ENCODE results near the gene KIF19. TPM values are rescaled to one million over a fixed set of nuclear protein-coding genes. Genes with fewer than 3 reads are reported as not detected.

Gene KIF19
- total RNA-seq, 8 experiments from 2014 or later = 0.11 to 3.3 (median 1.2) TPM; not detected in 2

DNA sequence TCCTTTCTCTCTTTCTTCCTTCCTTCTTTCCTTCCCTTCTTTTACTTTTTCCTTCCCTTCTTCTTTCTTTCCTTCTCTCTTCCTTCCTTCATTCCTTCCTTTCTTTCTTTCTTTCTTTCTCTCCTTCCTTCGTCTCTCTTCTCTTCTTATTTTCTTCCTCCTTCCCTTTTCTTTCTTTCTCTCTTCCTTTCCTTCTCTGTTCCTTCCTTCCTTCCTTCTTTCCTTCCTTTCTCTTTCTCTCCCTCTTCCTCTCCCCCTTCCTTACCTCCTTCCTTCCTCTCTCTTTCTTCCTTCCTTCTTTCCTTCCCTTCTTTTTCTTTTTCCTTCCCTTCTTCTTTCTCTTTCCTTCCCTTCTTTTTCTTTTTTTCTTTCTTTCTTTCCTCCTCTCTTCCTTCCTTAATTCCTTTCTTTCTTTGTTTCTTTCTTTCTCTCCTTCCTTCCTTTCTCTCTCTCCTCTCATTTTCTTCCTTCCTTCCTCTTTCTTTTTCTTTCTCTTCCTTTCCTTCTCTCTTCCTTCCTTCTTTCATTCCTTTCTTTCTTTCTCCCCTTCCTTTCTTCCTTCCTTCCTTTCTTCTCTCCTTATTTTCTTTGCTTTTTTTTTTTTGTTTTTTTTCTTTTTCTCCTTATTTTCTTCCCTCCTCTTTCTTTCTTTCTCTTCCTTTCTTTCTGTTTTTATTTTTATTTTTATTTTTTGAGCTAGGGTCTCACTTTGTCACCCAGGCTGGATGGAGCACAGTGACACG is 64.1 kb downstream of the KIF19 start:
- peaks cover 0 to 5% of the 10 kb centered on the region in 2 donors for H3K4me1 ChIP-seq (replicated peaks in 1 of 2)
- WGBS, 10 experiments = 0 to 72% (median 54%) methylated on average over 1 to 2 of the region's 2 CpGs
- H3K27ac ChIP-seq = no peak overlapping the region
- ATAC-seq (replicated peaks in 6 of 8) = no peak
- in situ Hi-C loops (cut with MboI; ENCODE audit: low pct_unique_long_range_greater_than_20kb in 2 of 9, low sequenced_read_pairs in 9 of 9, unreplicated experiment in 9 of 9) = no loop called here
- H3K4me3 ChIP-seq = no peak overlapping the region

GRCh38 chr17:74390680-74391653 is 64.9 kb downstream of the KIF19 start:
- no peak overlapping the region for H3K4me3 ChIP-seq
- no peak overlapping the region for H3K27ac ChIP-seq
- no peak for ATAC-seq (replicated peaks in 6 of 8)
- 25 to 90% (median 79%) methylated on average over 3 to 10 of the region's 11 CpGs; no CpG with 5 or more reads in 1 of the 10 experiments for WGBS, 10 experiments
- H3K4me1 ChIP-seq (replicated peaks in 1 of 2) = peaks cover 0 to 5% of the 10 kb centered on the region in 2 donors
- in situ Hi-C loops (cut with MboI; ENCODE audit: low pct_unique_long_range_greater_than_20kb in 2 of 9, low sequenced_read_pairs in 9 of 9, unreplicated experiment in 9 of 9) = no loop called here

GRCh38 chr17:74391771-74392170 is 65.7 kb downstream of the KIF19 start:
- Histone ChIP-seq H3K4me1 (replicated peaks in 1 of 2) (peaks cover 0 to 5% of the 10 kb centered on the region in 2 donors), H3K27ac (no peak overlapping the region), H3K4me3 (no peak overlapping the region)
- 0 to 100% (median 50%) methylated on average over 1 to 4 of the region's 5 CpGs; no CpG with 5 or more reads in 2 of the 10 experiments for WGBS, 10 experiments
- no peak for ATAC-seq (replicated peaks in 6 of 8)
- in situ Hi-C loops (cut with MboI; ENCODE audit: low pct_unique_long_range_greater_than_20kb in 2 of 9, low sequenced_read_pairs in 9 of 9, unreplicated experiment in 9 of 9) = no loop called here

GRCh38 chr17:74392848-74393247 is 66.8 kb downstream of the KIF19 start:
- WGBS, 10 experiments = 0 to 100% (median 67%) methylated on average over 1 to 3 of the region's 5 CpGs; no CpG with 5 or more reads in 3 of the 10 experiments
- Histone ChIP-seq H3K4me3 (no peak overlapping the region), H3K4me1 (replicated peaks in 1 of 2) (peaks cover 0 to 5% of the 10 kb centered on the region in 2 donors), H3K27ac (no peak overlapping the region)
- peak in 1 of 8 experiments; percentile 52 for ATAC-seq (replicated peaks in 6 of 8)
- in situ Hi-C loops (cut with MboI; ENCODE audit: low pct_unique_long_range_greater_than_20kb in 2 of 9, low sequenced_read_pairs in 9 of 9, unreplicated experiment in 9 of 9) = no loop called here

- Histone ChIP-seq H3K4me1 (replicated peaks in 1 of 2) (peaks cover 0 to 5% of the 10 kb centered on the region in 2 donors), H3K4me3 (no peak overlapping the region), H3K27ac (no peak overlapping the region)
- in situ Hi-C loops (cut with MboI; ENCODE audit: low pct_unique_long_range_greater_than_20kb in 2 of 9, low sequenced_read_pairs in 9 of 9, unreplicated experiment in 9 of 9) = no loop called here
- ATAC-seq (replicated peaks in 6 of 8) = peak in 2 of 8 experiments; percentile 27 to 46
- WGBS, 10 experiments = 0 to 90% (median 55%) methylated on average over 1 to 4 of the region's 6 CpGs; no CpG with 5 or more reads in 2 of the 10 experiments
These were observed 67.4 kb downstream of the KIF19 start for GRCh38 chr17:74393346-74393942.

DNA sequence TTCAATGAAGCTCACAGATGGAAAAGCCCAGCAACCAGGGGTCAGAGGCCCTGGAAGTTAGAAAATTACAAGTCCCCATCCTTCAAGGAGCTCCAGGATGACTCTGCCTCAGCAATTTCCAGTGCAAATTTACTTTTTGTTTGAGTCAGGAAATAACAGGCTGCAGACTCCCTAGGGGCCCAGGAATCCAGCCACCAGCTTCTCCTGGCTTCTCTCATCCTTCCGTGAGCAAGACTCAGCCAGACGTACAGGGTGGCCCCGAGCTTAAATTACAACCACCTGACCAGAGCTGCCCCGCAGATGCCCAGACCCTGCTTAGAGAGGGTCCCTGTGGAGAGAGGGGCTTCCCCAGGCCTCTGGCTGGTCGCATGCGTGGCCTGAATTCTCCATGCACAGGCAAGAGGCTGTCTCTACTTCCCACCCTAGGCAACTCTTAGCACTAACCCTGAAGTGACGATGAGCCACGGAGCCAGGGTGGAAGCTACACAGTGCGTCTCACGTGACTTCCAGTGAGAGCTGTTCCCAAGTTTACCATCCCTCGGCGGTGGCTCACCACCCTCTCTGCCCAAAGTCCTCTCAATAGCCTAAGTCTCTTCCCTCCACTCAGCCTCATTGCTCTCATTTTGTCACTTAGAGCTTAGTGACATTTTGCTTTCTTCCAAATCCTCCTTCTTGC is 68.4 kb downstream of the KIF19 start:
- peaks cover 0 to 5% of the 10 kb centered on the region in 2 donors for H3K4me1 ChIP-seq (replicated peaks in 1 of 2)
- no peak for ATAC-seq (replicated peaks in 6 of 8)
- 9 to 93% (median 76%) methylated on average over 2 to 8 of the region's 12 CpGs; no CpG with 5 or more reads in 4 of the 10 experiments for WGBS, 10 experiments
- no peak overlapping the region for H3K4me3 ChIP-seq
- in situ Hi-C loops (cut with MboI; ENCODE audit: low pct_unique_long_range_greater_than_20kb in 2 of 9, low sequenced_read_pairs in 9 of 9, unreplicated experiment in 9 of 9) = no loop called here
- no peak overlapping the region for H3K27ac ChIP-seq

DNA sequence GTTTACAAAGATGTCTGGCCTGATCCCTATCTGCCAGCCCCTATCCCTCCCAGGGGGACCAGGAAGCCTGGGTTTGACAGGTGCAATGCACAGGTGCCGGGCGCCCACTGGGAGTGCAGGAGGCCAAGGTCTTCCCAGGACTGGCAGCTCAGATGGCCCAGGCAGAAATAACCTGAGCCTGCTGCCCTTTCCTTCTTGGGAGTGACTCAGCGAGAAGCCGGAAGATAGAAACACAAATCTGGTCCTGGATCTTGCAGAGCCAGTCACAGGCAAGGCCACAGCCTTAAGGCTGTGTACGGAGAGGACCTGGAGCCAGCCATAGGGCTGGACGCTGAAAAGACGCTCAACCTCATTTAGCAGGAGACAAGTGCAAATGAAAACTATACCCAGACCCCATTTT is 69.0 kb downstream of the KIF19 start:
- H3K4me1 ChIP-seq (replicated peaks in 1 of 2) = peaks cover 0 to 5% of the 10 kb centered on the region in 2 donors
- H3K4me3 ChIP-seq = no peak overlapping the region
- peak in 2 of 8 experiments; percentile 18 to 37 for ATAC-seq (replicated peaks in 6 of 8)
- H3K27ac ChIP-seq = no peak overlapping the region
- 77 to 100% (median 93%) methylated on average over 2 to 3 of the region's 7 CpGs; no CpG with 5 or more reads in 6 of the 10 experiments for WGBS, 10 experiments
- in situ Hi-C loops (cut with MboI; ENCODE audit: low pct_unique_long_range_greater_than_20kb in 2 of 9, low sequenced_read_pairs in 9 of 9, unreplicated experiment in 9 of 9) = no loop called here

GRCh38 chr17:74396567-74396966 is 70.5 kb downstream of the KIF19 start:
- Histone ChIP-seq H3K4me1 (replicated peaks in 1 of 2) (peaks cover 0 to 5% of the 10 kb centered on the region in 2 donors), H3K27ac (no peak overlapping the region), H3K4me3 (no peak overlapping the region)
- WGBS, 10 experiments = 40 to 96% (median 87%) methylated on average over 1 to 4 of the region's 4 CpGs; no CpG with 5 or more reads in 3 of the 10 experiments
- in situ Hi-C loops (cut with MboI; ENCODE audit: low pct_unique_long_range_greater_than_20kb in 2 of 9, low sequenced_read_pairs in 9 of 9, unreplicated experiment in 9 of 9) = no loop called here
- ATAC-seq (replicated peaks in 6 of 8) = no peak

DNA sequence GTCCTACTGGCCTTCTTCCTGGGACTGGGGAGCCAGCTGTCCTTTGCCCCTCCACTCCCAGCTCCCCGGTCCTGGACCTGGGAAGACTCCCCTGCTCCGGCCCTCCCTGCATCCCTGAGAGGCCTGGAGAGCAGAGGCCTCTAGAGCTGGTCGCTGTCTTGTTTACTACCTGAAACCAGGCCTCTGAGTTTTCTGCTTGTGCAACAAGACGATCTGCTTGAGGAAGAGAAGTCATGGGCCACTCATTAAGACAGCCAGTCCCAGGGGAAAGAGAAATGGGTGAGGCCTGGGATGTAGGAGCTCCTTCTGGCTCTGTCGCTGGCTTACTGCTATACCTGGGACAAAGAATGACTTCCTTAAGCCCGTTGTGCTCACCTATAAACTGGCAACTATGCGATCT is 76.0 kb downstream of the KIF19 start:
- ATAC-seq (replicated peaks in 6 of 8) = no peak
- Histone ChIP-seq H3K27ac (no peak overlapping the region), H3K4me3 (no peak overlapping the region), H3K4me1 (replicated peaks in 1 of 2) (no peaks in the 10 kb centered on the region)
- in situ Hi-C loops (cut with MboI; ENCODE audit: low pct_unique_long_range_greater_than_20kb in 2 of 9, low sequenced_read_pairs in 9 of 9, unreplicated experiment in 9 of 9) = no loop called here
- WGBS, 10 experiments = 55 to 100% (median 84%) methylated on average over 1 to 7 of the region's 7 CpGs; no CpG with 5 or more reads in 2 of the 10 experiments

- WGBS, 10 experiments = 27 to 100% (median 94%) methylated on average over 1 to 6 of the region's 12 CpGs; no CpG with 5 or more reads in 4 of the 10 experiments
- Histone ChIP-seq H3K27ac (no peak overlapping the region), H3K4me3 (no peak overlapping the region), H3K4me1 (replicated peaks in 1 of 2) (peaks cover 0 to 2% of the 10 kb centered on the region in 2 donors)
- no peak for ATAC-seq (replicated peaks in 6 of 8)
- in situ Hi-C loops (cut with MboI; ENCODE audit: low pct_unique_long_range_greater_than_20kb in 2 of 9, low sequenced_read_pairs in 9 of 9, unreplicated experiment in 9 of 9) = no loop called here
These were observed 77.6 kb downstream of the KIF19 start for GRCh38 chr17:74403512-74404137.

DNA sequence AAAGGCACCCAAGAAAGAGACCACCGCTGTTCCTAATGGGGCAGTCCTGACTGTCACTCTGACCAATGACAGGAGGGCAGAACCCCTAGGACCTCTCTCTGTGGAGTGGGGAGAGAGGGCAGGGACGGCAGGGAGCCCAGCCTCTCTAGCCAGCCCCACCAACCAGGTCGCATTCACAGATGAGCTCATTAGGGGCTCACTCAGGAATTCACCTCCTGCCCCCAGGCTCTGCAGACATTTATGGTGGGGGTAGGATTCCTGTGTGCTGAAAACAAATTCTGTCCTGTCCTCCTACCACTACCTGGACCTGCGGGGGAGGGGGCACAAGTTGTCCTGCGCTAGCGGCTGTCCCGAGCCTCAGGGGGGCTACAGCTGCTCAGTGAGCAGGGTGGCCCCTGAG is 78.2 kb downstream of the KIF19 start:
- ATAC-seq (replicated peaks in 6 of 8) = no peak
- in situ Hi-C loops (cut with MboI; ENCODE audit: low pct_unique_long_range_greater_than_20kb in 2 of 9, low sequenced_read_pairs in 9 of 9, unreplicated experiment in 9 of 9) = no loop called here
- 40 to 73% (median 60%) methylated on average over 1 to 2 of the region's 7 CpGs; no CpG with 5 or more reads in 7 of the 10 experiments for WGBS, 10 experiments
- H3K27ac ChIP-seq = no peak overlapping the region
- peaks cover 0 to 5% of the 10 kb centered on the region in 2 donors for H3K4me1 ChIP-seq (replicated peaks in 1 of 2)
- no peak overlapping the region for H3K4me3 ChIP-seq

- no peak for ATAC-seq (replicated peaks in 6 of 8)
- H3K4me3 ChIP-seq = no peak overlapping the region
- H3K27ac ChIP-seq = no peak overlapping the region
- in situ Hi-C loops (cut with MboI; ENCODE audit: low pct_unique_long_range_greater_than_20kb in 2 of 9, low sequenced_read_pairs in 9 of 9, unreplicated experiment in 9 of 9) = no loop called here
- 0 to 94% (median 66%) methylated on average over 1 to 6 of the region's 6 CpGs; no CpG with 5 or more reads in 2 of the 10 experiments for whole genome bisulfite sequencing, 10 experiments
- H3K4me1 ChIP-seq (replicated peaks in 1 of 2) = peaks cover 0 to 5% of the 10 kb centered on the region in 2 donors
These were observed 78.8 kb downstream of the KIF19 start for GRCh38 chr17:74404789-74405188.
